ENCODE measurements around the gene BRF1.
A peak's percentile ranks its signal among the peaks of the same experiment; 100 is the strongest.
"Not testable (repeated sequence)": the region's sequence is repeated elsewhere in the genome, so short reads cannot be mapped to it uniquely, and the experiment has no call there.

BRF1 gene

GRCh38 chr14:105314287-105315200, 13.7 kb upstream of the BRF1 start, which contains the start of gene PACS2:
Gene PACS2 (plus strand): TSS chr14:105314748. CDS start chr14:105314919, 171 bp downstream.
- DNase-seq: peak; percentile 82

- DNase-seq: peak; percentile 68
These were observed 12.8 kb upstream of the BRF1 start for GRCh38 chr14:105313381-105314286.

GRCh38 chr14:105312973-105313372, 12.2 kb upstream of the BRF1 start:
- DNase-seq: no peak

GRCh38 chr14:105311838-105312237, 11.0 kb upstream of the BRF1 start:
- DNase-seq: no peak

GRCh38 chr14:105309371-105309770, 8.6 kb upstream of the BRF1 start:
- no peak for DNase-seq

GRCh38 chr14:105307052-105307727, 6.4 kb upstream of the BRF1 start:
- no peak for DNase-seq

GRCh38 chr14:105305791-105306190, 5.0 kb upstream of the BRF1 start:
- DNase-seq: no peak

- no peak for DNase-seq
These were observed 4.5 kb upstream of the BRF1 start for GRCh38 chr14:105305345-105305744.

GRCh38 chr14:105304565-105304964, 3.8 kb upstream of the BRF1 start:
- no peak for DNase-seq

GRCh38 chr14:105303949-105304348, 3.1 kb upstream of the BRF1 start:
- DNase-seq: no peak

- not testable (repeated sequence) for DNase-seq
These were observed 1.1 kb upstream of the BRF1 start for GRCh38 chr14:105301915-105302249.

GRCh38 chr14:105301103-105301914, 508 bp upstream of the BRF1 start:
- peak; percentile 96 for DNase-seq

GRCh38 chr14:105299654-105300541, 903 bp downstream of the BRF1 start:
- DNase-seq: peak; percentile 21

GRCh38 chr14:105297311-105297710, 3.5 kb downstream of the BRF1 start:
- not testable (repeated sequence) for DNase-seq

GRCh38 chr14:105294142-105294597, 6.6 kb downstream of the BRF1 start:
- DNase-seq: peak; percentile 76

GRCh38 chr14:105292826-105293711, 7.7 kb downstream of the BRF1 start:
- DNase-seq: no peak

GRCh38 chr14:105290621-105291346, 10.0 kb downstream of the BRF1 start:
- DNase-seq: no peak

GRCh38 chr14:105288936-105289335, 11.9 kb downstream of the BRF1 start:
- DNase-seq: not testable (repeated sequence)
